Central memory CD4-positive, alpha-beta T cell (primary cell): ENCODE data around the gene ZER1.
"Not testable (repeated sequence)": the region's sequence is repeated elsewhere in the genome, so short reads cannot be mapped to it uniquely, and the experiment has no call there.

Experiments
- DNase-seq: peaks from one replicate; pipeline ENCODE4 v3.0.0; 2022

The ZER1 gene

DNA sequence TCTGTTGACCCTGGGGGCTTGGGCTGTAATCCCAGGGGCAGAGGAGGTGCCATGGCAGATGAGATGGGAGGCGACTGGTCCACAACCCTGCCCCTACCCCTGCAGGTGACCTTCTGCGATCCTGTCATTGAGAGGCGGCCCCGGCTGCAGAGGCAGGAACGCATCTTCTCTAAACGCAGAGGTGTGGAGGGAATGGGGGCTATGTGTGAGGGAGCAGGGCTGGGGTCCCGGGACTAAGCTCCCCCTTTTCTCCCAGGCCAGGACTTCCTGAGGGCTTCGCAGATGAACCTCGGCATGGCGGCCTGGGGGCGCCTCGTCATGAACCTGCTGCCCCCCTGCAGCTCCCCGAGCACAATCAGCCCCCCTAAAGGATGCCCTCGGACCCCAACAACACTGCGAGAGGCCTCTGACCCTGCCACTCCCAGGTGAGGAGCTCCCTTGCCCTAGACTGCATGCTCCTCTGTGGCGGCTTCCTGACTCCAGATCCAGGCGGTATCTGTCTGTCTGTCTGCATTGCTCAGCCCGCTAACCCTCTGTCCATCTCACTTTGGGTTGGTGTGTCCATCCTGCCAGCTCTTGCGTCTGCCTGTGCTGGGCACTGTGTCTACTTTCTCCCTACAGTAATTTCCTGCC, 57.7 kb downstream of the ZER1 start:
- DNase-seq, result no peak

DNA sequence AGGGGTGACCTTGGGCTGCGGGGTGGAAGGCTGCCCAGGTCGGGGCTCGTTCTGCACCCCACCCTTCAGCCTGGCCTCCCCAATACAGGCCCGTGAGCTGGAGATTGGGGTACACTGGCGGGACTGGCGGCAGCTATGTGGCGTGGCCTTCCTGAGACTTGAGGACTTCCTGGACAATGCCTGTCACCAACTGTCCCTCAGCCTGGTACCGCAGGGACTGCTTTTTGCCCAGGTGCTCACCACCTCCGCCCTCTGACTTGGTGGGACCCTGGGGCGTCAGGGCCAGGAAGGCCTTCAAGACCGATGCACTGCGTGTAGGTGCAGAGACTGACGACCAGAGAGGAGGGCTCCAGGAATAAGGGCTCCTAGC, 58.3 kb downstream of the ZER1 start:
- DNase-seq, result no peak

- no peak for DNase-seq
Observed at GRCh38 chr9:128712451-128713410, 59.0 kb downstream of the ZER1 start.

DNA sequence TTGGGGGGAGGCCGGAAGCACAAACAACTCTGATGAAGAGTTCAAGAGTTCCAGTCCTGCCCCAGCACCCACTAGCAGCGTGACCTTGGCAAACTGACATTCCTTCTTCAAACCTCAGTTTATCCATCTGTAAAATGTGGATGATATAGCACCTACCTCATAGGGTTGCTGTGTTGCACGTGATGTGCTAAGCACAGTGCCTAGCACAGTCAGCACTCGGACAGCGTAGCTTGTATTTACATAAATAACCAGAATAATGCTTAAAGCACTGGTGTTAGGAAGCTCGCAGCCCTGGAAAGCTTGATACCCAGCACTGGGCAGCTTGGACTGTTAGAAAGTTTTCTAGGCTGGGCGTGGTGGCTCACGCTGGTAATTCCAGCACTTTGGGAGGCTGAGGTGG, 64.3 kb downstream of the ZER1 start:
- no peak for DNase-seq

- no peak for DNase-seq
Observed at GRCh38 chr9:128706671-128707381, 64.9 kb downstream of the ZER1 start.

GRCh38 chr9:128706045-128706444, 65.7 kb downstream of the ZER1 start:
- no peak for DNase-seq

- DNase-seq, result no peak
Observed at GRCh38 chr9:128705051-128705965, 66.4 kb downstream of the ZER1 start.

GRCh38 chr9:128704356-128704670, 67.4 kb downstream of the ZER1 start:
- DNase-seq, result no peak

- DNase-seq, result no peak
Observed at GRCh38 chr9:128703616-128704355, 67.9 kb downstream of the ZER1 start.

GRCh38 chr9:128702949-128703615, 68.6 kb downstream of the ZER1 start:
- no peak for DNase-seq

DNA sequence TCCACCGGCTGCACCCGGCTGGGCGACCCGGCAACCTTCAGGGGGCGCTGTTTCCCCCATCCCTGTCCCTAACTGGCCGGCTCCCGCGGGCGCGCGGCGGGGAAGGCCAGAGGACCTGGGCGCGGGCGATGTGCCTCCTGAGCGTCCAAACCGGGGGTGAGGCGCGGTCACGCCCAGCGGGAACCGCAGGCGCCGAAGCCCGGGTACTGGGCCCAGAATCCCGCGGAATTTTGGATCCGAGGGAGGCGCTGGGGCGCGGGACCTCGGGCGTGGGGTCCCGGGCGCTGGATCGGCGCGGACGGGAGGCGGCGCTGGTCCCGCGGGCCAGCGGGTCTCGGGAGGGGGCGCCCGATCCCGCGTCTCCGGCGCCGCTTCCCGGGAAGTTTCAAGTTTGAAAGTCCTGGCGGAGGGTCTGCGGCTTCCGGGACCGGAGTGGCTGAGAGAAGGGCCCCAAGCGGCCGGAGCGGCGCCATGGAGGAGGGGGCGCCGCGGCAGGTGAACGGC, 69.2 kb downstream of the ZER1 start, which contains the start of gene PKN3:
Gene PKN3 (plus strand): TSS at position 59 of the 504 bp plus-strand sequence. CDS start 413 bp downstream, at position 472.
- DNase-seq, result peak; percentile 77

DNA sequence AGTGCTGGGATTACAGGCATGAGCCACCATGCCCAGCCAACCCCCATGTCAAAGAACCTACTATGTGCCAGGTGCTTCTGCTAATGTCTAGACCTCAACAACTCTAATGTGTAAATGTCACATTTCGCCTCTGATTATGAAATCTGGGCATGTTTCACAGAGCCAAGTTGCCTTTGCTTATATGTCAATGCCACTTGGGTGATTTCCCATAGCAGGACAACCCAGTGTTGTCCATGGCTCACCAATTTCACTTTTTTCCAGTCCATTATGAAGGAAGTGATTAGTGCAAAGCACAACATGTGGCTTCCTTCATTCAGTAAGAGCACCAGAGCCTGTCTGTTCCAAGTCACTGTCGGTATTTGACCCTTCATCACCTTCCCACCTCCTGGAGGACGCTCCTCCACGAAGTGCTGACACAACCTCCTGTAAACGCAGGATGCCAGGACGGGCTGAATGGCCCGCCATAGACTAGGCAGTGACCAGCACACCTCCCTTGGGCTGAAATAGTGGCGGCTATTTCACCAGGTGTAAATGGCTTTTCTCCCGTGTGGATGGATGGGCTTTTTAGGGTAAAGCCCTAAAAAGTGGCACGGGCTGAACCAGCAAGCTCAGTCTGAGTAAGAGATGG, 70.4 kb downstream of the ZER1 start:
- DNase-seq, result no peak

DNA sequence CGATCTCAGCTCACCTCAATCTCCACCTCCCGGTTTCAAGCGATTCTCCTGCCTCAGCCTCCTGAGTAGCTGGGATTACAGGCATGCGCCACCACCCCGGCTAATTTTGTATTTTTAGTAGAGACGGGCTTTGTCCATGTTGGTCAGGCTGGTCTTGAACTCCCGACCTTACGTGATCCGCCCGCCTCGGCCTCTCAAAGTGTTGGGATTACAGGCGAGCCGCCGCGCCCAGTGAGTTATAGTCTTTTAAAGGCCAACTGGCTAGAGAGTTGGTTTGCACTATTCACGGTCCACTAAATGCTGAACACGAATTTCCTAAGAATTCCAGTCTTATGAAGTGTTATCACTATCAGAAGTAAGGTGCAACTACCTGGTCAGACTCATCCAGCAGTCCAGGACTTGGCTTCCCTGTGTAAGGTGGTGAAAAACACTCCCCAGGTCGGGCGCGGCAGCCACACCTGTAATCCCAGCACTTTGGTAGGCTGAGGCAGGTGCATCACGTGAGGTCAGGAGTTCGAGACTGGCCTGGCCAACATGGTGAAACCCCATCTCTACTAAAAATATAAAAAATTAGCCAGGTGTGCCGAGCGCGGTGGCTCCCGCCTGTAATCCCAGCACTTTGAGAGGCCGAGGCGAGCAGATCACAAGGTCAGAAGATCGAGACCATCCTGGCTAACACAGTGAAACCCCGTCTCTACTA, 72.5 kb downstream of the ZER1 start:
- DNase-seq, result not testable (repeated sequence)

- DNase-seq, result no peak
Observed at GRCh38 chr9:128696923-128697707, 74.6 kb downstream of the ZER1 start.

- DNase-seq, result no peak
Observed at GRCh38 chr9:128694344-128694743, 77.4 kb downstream of the ZER1 start.

- DNase-seq, result not testable (repeated sequence)
Observed at GRCh38 chr9:128693738-128694137, 78.0 kb downstream of the ZER1 start.

DNA sequence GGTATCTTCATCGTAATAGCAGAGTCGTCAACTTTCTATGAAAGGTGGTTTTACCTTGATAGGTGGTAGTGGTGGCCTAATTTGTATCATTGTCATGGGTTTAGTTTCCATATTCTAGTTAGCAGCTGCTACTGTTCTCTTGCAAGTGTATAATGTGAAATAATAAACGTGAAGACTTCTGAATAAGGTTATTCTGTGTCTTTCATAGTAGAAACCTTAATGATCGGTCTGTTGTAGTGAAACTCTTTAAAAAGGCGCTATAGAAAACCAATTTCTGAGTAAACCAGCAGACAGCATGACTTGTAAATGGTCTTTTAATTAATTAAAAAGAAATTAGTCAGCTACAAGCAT, 81.1 kb downstream of the ZER1 start:
- DNase-seq, result peak; percentile 38

- peak; percentile 49 for DNase-seq
Observed at GRCh38 chr9:128689820-128690683, 81.7 kb downstream of the ZER1 start.
